ENCODE measurements around the gene SLC9A4.

DNA sequence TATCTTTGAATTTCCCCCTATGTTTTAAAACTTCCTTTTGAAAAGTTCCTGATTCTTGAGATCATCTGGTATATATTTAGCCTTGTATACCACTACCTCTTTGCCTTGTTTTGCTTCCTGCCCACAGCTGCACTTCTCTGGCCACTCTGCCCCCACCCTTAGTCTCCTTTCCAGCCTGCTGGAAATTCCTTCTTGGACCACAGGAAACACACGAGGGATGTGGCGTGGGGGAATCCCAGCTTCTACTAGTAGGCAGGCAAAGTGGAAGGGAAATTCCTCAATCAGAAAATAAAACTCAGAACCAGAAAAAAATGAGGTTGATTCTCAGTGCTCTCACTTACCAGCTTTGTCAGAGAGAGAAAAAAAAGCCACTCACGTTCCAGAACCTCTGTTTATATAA, 36.7 kb upstream of the SLC9A4 start:
- TF ChIP-seq, protein P1, sequence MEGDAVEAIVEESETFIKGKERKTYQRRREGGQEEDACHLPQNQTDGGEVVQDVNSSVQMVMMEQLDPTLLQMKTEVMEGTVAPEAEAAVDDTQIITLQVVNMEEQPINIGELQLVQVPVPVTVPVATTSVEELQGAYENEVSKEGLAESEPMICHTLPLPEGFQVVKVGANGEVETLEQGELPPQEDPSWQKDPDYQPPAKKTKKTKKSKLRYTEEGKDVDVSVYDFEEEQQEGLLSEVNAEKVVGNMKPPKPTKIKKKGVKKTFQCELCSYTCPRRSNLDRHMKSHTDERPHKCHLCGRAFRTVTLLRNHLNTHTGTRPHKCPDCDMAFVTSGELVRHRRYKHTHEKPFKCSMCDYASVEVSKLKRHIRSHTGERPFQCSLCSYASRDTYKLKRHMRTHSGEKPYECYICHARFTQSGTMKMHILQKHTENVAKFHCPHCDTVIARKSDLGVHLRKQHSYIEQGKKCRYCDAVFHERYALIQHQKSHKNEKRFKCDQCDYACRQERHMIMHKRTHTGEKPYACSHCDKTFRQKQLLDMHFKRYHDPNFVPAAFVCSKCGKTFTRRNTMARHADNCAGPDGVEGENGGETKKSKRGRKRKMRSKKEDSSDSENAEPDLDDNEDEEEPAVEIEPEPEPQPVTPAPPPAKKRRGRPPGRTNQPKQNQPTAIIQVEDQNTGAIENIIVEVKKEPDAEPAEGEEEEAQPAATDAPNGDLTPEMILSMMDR (IDR thresholded peaks at IDR 0.05; ENCODE audit: low read depth, low read length, poor library complexity, severe bottlenecking), result no peak
- TF ChIP-seq EZH2phosphoT487 (IDR thresholded peaks at IDR 0.05; ENCODE audit: borderline replicate concordance, low read length), result no peak
